PC-3 (cell line): Measurements from ENCODE around the gene MEGF10.

ENCODE experiments used
- EZH2 ChIP-seq: fragments of 300-600 bp; sonication (generic); IDR thresholded peaks from one replicate; pipeline ENCODE4 v1.6.1; 2017; ENCODE audit warnings: antibody characterized with exemption, mild to moderate bottlenecking, low read length; ENCODE audit not compliant: unreplicated experiment
- EZH2phosphoT487 ChIP-seq: fragments of 300-600 bp; sonication (generic); IDR thresholded peaks from 2 replicates; pipeline ENCODE4 v1.6.1; 2018; ENCODE audit warnings: mild to moderate bottlenecking, antibody characterized with exemption, low read length, borderline replicate concordance
- TF ChIP-seq, protein P1 (sequence below): fragments of 300-600 bp; sonication (generic); conservative IDR thresholded peaks from 2 replicates; pipeline ENCODE4 v1.5.1; 2017; ENCODE audit warnings: antibody characterized with exemption, low read depth, mild to moderate bottlenecking, low read length

DNA sequence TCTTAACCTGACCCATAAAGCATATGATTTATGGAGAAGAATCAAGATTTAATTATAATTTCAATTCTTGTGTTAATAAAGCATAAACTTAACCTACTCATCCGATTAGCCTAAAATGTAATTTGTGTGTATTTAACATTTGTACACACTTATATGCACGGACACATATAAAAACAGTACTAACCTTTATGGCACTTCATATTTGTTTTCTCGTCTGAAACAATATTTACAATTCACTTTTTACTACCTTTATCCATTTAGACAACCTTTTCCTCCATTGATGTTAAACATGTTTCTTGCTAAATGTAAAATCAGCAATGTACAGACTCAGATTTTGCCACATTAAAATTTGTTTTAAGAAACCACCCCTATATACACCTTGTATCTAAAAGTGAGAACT, 22.8 kb downstream of the MEGF10 start:
- TF ChIP-seq, protein P1, sequence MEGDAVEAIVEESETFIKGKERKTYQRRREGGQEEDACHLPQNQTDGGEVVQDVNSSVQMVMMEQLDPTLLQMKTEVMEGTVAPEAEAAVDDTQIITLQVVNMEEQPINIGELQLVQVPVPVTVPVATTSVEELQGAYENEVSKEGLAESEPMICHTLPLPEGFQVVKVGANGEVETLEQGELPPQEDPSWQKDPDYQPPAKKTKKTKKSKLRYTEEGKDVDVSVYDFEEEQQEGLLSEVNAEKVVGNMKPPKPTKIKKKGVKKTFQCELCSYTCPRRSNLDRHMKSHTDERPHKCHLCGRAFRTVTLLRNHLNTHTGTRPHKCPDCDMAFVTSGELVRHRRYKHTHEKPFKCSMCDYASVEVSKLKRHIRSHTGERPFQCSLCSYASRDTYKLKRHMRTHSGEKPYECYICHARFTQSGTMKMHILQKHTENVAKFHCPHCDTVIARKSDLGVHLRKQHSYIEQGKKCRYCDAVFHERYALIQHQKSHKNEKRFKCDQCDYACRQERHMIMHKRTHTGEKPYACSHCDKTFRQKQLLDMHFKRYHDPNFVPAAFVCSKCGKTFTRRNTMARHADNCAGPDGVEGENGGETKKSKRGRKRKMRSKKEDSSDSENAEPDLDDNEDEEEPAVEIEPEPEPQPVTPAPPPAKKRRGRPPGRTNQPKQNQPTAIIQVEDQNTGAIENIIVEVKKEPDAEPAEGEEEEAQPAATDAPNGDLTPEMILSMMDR, result no peak
- TF ChIP-seq EZH2 (no peak), EZH2phosphoT487 (no peak)
